Measurements from ENCODE around the gene CEP128.

The CEP128 gene

GRCh38 chr14:80692903-80693302 is 248.6 kb downstream of the CEP128 start:
- TF ChIP-seq CTCF (IDR thresholded peaks at IDR 0.05; ENCODE audit: control insufficient read depth, insufficient read depth, low read depth, low read length, missing control alignments), result no peak
- DNase-seq (ENCODE audit: low read depth), result no peak

GRCh38 chr14:80681651-80682050 is 259.9 kb downstream of the CEP128 start:
- no peak overlapping the region for H3K4me3 ChIP-seq (ENCODE audit: control insufficient read depth, low read depth, low read length)
- no peak for DNase-seq (ENCODE audit: low read depth)
- no peak for TF ChIP-seq CTCF (IDR thresholded peaks at IDR 0.05; ENCODE audit: control insufficient read depth, insufficient read depth, low read depth, low read length, missing control alignments)

More at GRCh38 chr14:80692903-80693302, 248.6 kb downstream of the CEP128 start:
- no peak overlapping the region for H3K4me3 ChIP-seq (ENCODE audit: control insufficient read depth, low read depth, low read length)

- DNase-seq (ENCODE audit: low read depth), result no peak
- H3K4me3 ChIP-seq (ENCODE audit: control insufficient read depth, low read depth, low read length), result no peak overlapping the region
- TF ChIP-seq CTCF (IDR thresholded peaks at IDR 0.05; ENCODE audit: control insufficient read depth, insufficient read depth, low read depth, low read length, missing control alignments), result no peak
Measured at GRCh38 chr14:80679273-80679672, 262.3 kb downstream of the CEP128 start.

GRCh38 chr14:80678436-80678835 is 263.1 kb downstream of the CEP128 start:
- DNase-seq (ENCODE audit: low read depth), result no peak
- H3K4me3 ChIP-seq (ENCODE audit: control insufficient read depth, low read depth, low read length), result no peak overlapping the region
- TF ChIP-seq CTCF (IDR thresholded peaks at IDR 0.05; ENCODE audit: control insufficient read depth, insufficient read depth, low read depth, low read length, missing control alignments), result no peak

- no peak overlapping the region for H3K4me3 ChIP-seq (ENCODE audit: control insufficient read depth, low read depth, low read length)
- no peak for DNase-seq (ENCODE audit: low read depth)
- TF ChIP-seq CTCF (IDR thresholded peaks at IDR 0.05; ENCODE audit: control insufficient read depth, insufficient read depth, low read depth, low read length, missing control alignments), result no peak
Measured at GRCh38 chr14:80669426-80669825, 272.1 kb downstream of the CEP128 start.

- DNase-seq (ENCODE audit: low read depth), result no peak
- no peak overlapping the region for H3K4me3 ChIP-seq (ENCODE audit: control insufficient read depth, low read depth, low read length)
- TF ChIP-seq CTCF (IDR thresholded peaks at IDR 0.05; ENCODE audit: control insufficient read depth, insufficient read depth, low read depth, low read length, missing control alignments), result no peak
Measured at GRCh38 chr14:80664576-80664975, 277.0 kb downstream of the CEP128 start.

GRCh38 chr14:80663541-80663940 is 278.0 kb downstream of the CEP128 start:
- H3K4me3 ChIP-seq (ENCODE audit: control insufficient read depth, low read depth, low read length), result no peak overlapping the region
- no peak for DNase-seq (ENCODE audit: low read depth)
- TF ChIP-seq CTCF (IDR thresholded peaks at IDR 0.05; ENCODE audit: control insufficient read depth, insufficient read depth, low read depth, low read length, missing control alignments), result no peak
